ENCODE data around the gene CAPZA1. TPM values are rescaled to one million over a fixed set of nuclear protein-coding genes. Genes with fewer than 3 reads are reported as not detected.
A peak's percentile ranks its signal among the peaks of the same experiment; 100 is the strongest.

The CAPZA1 gene
- total RNA-seq, 2 donors from 2014 or later, result 216 to 228 TPM

- peaks cover 25% of the 10 kb centered on the region for H3K27me3 Mint-ChIP-seq (ENCODE audit: low read depth)
- peaks cover 26% of the 10 kb centered on the region for H3K4me1 Mint-ChIP-seq (ENCODE audit: low read depth)
Measured at GRCh38 chr1:112710586-112710985, 91.0 kb downstream of the CAPZA1 start.

DNA sequence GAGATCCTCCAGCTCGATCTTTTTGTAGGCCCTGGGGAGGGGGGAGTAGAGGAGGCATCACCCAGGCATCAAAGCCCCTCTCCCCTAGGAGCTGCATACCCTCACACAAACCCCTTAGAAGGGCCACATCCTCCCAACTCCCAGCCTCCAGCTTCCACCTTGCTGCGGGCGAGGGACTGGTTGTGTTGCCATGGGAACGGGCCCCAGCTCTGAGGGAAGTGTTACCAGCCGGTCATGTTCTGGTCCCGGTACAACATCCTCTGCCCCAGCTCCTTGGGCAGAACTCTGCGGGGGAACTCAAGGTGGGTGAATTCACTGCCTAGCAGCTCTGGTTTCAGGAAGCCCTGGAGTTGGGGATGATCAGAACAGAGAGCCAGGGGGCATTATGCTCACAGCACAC lies 91.4 kb downstream of the CAPZA1 start:
- peaks cover 26% of the 10 kb centered on the region for H3K4me1 Mint-ChIP-seq (ENCODE audit: low read depth)
- peaks cover 0 to 2% of the 10 kb centered on the region in 2 donors for H3K36me3 Mint-ChIP-seq (ENCODE audit: insufficient read depth in 2 of 2)
- H3K27ac Mint-ChIP-seq, result no peak overlapping the region
- H3K4me3 Mint-ChIP-seq, result no peak overlapping the region
- no peak for DNase-seq
- no peak for ATAC-seq (replicated peaks in 1 of 2)
- H3K9me3 Mint-ChIP-seq, result no peaks in the 10 kb centered on the region
- H3K27me3 Mint-ChIP-seq (ENCODE audit: low read depth), result peaks cover 25% of the 10 kb centered on the region

More at GRCh38 chr1:112710586-112710985, 91.0 kb downstream of the CAPZA1 start:
- Mint-ChIP-seq H3K9me3 (no peaks in the 10 kb centered on the region), H3K4me3 (no peak overlapping the region), H3K27ac (no peak overlapping the region), H3K36me3 (ENCODE audit: insufficient read depth in 2 of 2) (peaks cover 0 to 2% of the 10 kb centered on the region in 2 donors)
- ATAC-seq (replicated peaks in 1 of 2), result no peak
- no peak for DNase-seq

DNA sequence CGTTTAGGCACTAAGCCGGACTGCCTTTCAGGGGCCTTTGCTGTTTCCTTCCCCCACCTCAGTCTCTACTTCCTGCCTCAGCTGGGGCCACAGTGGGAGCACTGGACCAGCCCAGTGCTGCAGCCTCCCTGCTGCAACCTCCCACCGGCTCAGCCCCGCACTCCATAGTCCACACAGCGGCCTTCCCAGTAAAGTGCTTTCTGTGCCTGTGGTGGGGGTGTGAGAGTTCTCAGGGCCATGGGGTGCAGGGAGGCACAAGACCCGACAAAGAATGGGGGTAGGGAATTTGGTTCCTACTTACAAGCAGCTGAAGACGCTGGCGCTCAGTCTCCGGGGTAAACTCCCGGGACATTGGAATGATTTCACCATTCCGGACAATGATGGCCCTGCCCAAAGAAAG lies 92.0 kb downstream of the CAPZA1 start:
- ATAC-seq (replicated peaks in 1 of 2), result no peak
- no peak overlapping the region for H3K4me3 Mint-ChIP-seq

DNA sequence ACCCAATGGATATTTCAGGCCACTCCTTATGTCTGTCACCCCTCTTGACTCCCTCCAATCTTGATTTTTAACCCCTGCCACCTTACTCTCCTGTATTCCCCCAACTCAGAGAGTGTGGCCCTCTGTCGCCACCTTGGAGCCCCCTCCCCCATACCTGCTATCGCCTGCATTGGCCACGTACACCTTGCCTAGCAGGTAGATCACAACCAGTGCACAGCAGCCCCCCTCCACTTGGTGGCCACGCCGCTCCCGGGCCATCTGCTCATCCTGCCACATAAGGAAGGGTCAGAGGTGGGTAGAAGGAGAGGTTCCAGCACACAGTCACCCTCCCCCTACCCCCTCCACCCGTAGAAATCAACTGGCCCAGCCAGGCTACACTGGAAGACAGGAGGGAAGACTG lies 92.6 kb downstream of the CAPZA1 start:
- no peak for ATAC-seq (replicated peaks in 1 of 2)
- Mint-ChIP-seq H3K36me3 (ENCODE audit: insufficient read depth in 2 of 2) (peaks cover 0 to 2% of the 10 kb centered on the region in 2 donors), H3K4me3 (no peak overlapping the region), H3K4me1 (ENCODE audit: low read depth) (peaks cover 35% of the 10 kb centered on the region), H3K27ac (no peak overlapping the region), H3K27me3 (ENCODE audit: low read depth) (peaks cover 33% of the 10 kb centered on the region), H3K9me3 (no peaks in the 10 kb centered on the region)
- no peak for DNase-seq

More for the DNA sequence above, 92.0 kb downstream of the CAPZA1 start:
- H3K27me3 Mint-ChIP-seq (ENCODE audit: low read depth), result peaks cover 28% of the 10 kb centered on the region
- no peak for DNase-seq
- H3K4me1 Mint-ChIP-seq (ENCODE audit: low read depth), result peaks cover 30% of the 10 kb centered on the region
- H3K27ac Mint-ChIP-seq, result no peak overlapping the region
- H3K9me3 Mint-ChIP-seq, result no peaks in the 10 kb centered on the region
- peaks cover 0 to 2% of the 10 kb centered on the region in 2 donors for H3K36me3 Mint-ChIP-seq (ENCODE audit: insufficient read depth in 2 of 2)

DNA sequence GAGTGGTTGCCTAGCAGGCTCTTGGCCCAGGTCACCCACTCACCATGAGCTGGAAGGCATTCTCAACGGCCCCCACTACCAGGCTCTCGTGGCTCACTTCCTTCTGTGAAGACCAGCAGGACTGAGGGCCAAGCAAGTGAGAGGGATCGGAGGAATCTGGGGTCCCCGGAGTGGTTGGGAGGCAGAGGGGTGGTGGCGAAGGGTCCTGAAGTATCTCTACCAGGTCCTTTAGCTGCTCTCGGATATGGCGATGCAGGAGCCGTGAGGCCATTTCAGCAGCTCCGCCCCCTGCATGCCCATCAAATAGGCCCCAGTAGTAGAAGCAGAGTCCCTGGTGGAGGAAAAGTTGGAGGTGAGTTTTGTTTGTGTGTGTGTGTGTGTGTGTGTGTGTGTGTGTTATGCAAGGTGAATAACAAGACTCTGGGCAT lies 93.1 kb downstream of the CAPZA1 start:
- no peak for ATAC-seq (replicated peaks in 1 of 2)
- peaks cover 36% of the 10 kb centered on the region for H3K4me1 Mint-ChIP-seq (ENCODE audit: low read depth)
- no peak overlapping the region for H3K27ac Mint-ChIP-seq
- no peak for DNase-seq
- no peaks in the 10 kb centered on the region for H3K36me3 Mint-ChIP-seq (ENCODE audit: insufficient read depth in 2 of 2)
- H3K9me3 Mint-ChIP-seq, result no peaks in the 10 kb centered on the region
- H3K4me3 Mint-ChIP-seq, result no peak overlapping the region
- peaks cover 34% of the 10 kb centered on the region for H3K27me3 Mint-ChIP-seq (ENCODE audit: low read depth)

DNA sequence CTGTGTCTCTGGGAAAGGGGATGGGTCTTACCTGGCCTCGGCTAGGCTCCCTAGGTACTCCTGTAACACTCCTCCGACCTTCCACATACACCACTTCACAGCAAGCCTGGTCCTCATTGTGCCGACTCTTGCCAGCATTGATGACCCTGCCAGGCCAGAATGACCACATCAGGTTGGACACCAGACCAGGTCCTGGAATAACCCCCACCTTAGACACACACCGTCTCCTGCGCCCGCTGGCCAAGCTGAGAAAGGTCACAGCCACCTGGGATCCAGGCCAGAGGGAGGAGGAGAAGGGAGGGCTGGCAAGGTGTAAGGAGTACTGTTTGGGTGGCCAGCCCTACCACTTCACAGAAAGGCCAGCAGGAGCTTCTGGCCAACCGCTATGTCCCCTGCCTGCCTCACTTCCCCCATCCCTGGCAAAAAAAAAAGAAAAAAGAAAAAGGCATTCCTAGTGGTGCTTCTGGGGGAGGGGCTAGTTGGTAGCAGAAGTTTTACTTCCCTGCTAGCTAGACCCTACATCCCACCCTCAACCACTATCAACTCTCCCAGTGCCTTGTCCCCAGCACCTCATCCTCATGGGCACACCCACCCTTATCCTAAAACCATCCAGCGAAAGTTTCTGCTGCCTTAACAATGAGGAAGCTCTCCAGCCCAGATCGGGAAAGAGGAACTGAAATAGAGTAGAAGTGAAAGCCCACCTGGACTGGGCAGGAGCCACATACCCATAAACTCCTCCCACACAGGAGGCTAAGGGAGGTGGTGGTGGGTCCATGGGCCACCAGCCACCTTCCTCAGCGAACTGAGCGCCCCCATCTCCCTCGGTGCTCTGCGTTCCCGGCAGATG lies 94.1 kb downstream of the CAPZA1 start:
- H3K36me3 Mint-ChIP-seq (ENCODE audit: insufficient read depth in 2 of 2), result no peaks in the 10 kb centered on the region
- no peaks in the 10 kb centered on the region for H3K9me3 Mint-ChIP-seq
- H3K4me1 Mint-ChIP-seq (ENCODE audit: low read depth), result peaks cover 39% of the 10 kb centered on the region
- ATAC-seq (replicated peaks in 1 of 2) (no peak), DNase-seq (no peak)
- peaks cover 32% of the 10 kb centered on the region for H3K27me3 Mint-ChIP-seq (ENCODE audit: low read depth)
- peak overlapping the region; percentile 78 to 90 for H3K4me3 Mint-ChIP-seq
- H3K27ac Mint-ChIP-seq, result no peak overlapping the region

DNA sequence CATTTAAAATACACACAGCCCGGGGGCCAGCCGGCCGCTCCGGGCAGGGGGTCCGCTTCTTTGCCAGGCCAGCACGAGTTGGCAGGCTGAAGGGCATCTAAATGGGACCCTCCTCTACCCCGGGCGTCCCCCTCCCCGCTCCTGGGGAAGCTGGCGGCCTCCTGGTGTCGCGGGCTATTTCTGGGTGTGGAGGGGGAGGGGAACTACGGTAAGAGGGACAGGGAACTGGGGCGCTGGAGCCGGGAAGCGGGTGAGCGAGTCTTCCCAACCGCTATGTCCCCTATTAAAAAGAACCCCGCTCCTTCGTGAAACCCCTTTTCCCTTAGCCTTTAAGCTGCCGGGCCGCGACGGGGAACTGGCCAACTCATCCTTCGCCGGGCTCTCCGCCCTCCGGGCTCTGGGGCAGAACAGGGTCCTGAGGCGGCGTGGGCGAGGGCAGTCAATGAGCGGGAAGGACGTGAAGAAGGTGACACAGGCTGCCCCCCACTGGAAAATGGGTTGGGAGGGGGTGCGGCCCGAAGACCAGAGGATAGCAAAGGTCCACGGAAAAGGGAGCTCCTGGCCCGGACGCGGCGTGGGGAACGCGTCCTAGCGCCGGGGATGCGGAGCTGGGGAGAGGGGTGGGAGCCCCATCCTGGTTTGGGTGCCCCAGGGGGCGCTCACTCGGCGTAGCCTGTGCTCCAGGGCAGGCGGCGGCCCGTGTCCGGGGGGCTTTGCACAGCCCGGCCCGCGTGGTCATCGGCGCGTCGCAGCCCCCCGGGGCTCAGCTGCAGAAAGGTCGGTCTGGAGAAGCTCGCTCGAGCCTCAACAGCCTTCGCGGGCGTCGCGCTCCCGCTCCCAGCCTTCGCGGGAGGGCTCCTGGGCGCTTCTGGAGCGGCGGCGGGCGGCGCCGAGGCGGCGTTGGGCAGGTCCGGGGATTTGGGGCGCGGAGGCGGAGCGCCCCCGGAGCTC lies 95.0 kb downstream of the CAPZA1 start:
- ATAC-seq (replicated peaks in 1 of 2) (peak; percentile 1 to 4), DNase-seq (peak; percentile 36 to 40)
- Mint-ChIP-seq H3K27ac (no peak overlapping the region), H3K4me3 (peak overlapping the region; percentile 78 to 90), H3K36me3 (ENCODE audit: insufficient read depth in 2 of 2) (no peaks in the 10 kb centered on the region), H3K9me3 (no peaks in the 10 kb centered on the region), H3K4me1 (ENCODE audit: low read depth) (peaks cover 37% of the 10 kb centered on the region), H3K27me3 (ENCODE audit: low read depth) (peaks cover 41% of the 10 kb centered on the region)

- peak; percentile 98 to 99 for DNase-seq
- Mint-ChIP-seq H3K27ac (no peak within 1 kb of the TSS), H3K27me3 (ENCODE audit: low read depth) (peaks cover 50% of the 10 kb centered on the region), H3K4me3 (peak within 1 kb of the TSS; percentile 87 to 90), H3K36me3 (ENCODE audit: insufficient read depth in 2 of 2) (no peaks in the 10 kb centered on the region), H3K4me1 (ENCODE audit: low read depth) (peaks cover 28% of the 10 kb centered on the region), H3K9me3 (no peaks in the 10 kb centered on the region)
- ATAC-seq (replicated peaks in 1 of 2), result peak; percentile 87 to 88
Measured at GRCh38 chr1:112715264-112716053, 95.8 kb downstream of the CAPZA1 start, which contains the start of gene PPM1J. PPM1J (minus strand) TSS chr1:112715332; CDS start chr1:112715301, 31 bp downstream.

GRCh38 chr1:112716133-112716720 lies 96.6 kb downstream of the CAPZA1 start:
- Mint-ChIP-seq H3K4me3 (peak overlapping the region; percentile 82 to 87), H3K4me1 (ENCODE audit: low read depth) (peaks cover 27% of the 10 kb centered on the region), H3K36me3 (ENCODE audit: insufficient read depth in 2 of 2) (no peaks in the 10 kb centered on the region), H3K27ac (no peak overlapping the region), H3K9me3 (no peaks in the 10 kb centered on the region), H3K27me3 (ENCODE audit: low read depth) (peaks cover 53% of the 10 kb centered on the region)
- peak; percentile 80 to 84 for DNase-seq
- ATAC-seq (replicated peaks in 1 of 2), result peak; percentile 30 to 47

DNA sequence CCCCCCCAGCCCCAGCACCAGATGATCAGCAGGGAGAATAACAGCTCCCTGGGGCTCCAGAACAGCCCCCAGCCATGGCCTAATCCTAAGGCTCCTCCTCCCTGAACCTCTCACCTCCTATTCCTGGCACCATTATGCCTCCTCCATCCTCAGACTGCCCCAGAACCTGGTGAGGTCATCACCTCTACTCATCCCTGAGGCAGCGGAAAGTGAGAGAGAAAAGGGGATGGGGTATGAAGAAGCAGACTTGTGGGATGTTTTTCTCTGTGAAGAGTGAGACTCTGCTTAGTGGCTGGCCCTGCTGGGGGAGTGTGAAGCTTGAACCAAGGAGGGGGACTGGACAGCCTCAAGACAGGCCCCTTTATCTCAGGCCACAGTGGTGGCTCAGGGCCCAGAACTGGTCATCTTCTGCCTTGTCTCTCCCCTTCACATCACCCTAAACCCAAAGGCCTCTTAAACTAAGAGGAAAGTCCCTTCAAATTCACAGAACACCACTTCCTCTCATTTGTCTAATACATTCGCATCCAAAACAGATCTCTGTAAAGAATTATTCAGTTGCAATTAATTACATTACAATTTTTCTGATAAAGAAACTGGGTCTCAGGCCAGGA lies 97.7 kb downstream of the CAPZA1 start:
- no peaks in the 10 kb centered on the region for H3K9me3 Mint-ChIP-seq
- peaks cover 53% of the 10 kb centered on the region for H3K27me3 Mint-ChIP-seq (ENCODE audit: low read depth)
- H3K27ac Mint-ChIP-seq, result no peak overlapping the region
- no peaks in the 10 kb centered on the region for H3K36me3 Mint-ChIP-seq (ENCODE audit: insufficient read depth in 2 of 2)
- peaks cover 27% of the 10 kb centered on the region for H3K4me1 Mint-ChIP-seq (ENCODE audit: low read depth)
- H3K4me3 Mint-ChIP-seq, result no peak overlapping the region
- DNase-seq (no peak), ATAC-seq (replicated peaks in 1 of 2) (no peak)

- no peaks in the 10 kb centered on the region for H3K9me3 Mint-ChIP-seq
- ATAC-seq (replicated peaks in 1 of 2) (peak; percentile 35 to 43), DNase-seq (peak; percentile 83 to 88)
- peaks cover 46% of the 10 kb centered on the region for H3K27me3 Mint-ChIP-seq (ENCODE audit: low read depth)
- H3K4me1 Mint-ChIP-seq (ENCODE audit: low read depth), result peaks cover 40% of the 10 kb centered on the region
- no peaks in the 10 kb centered on the region for H3K36me3 Mint-ChIP-seq (ENCODE audit: insufficient read depth in 2 of 2)
- peak overlapping the region; percentile 70 to 72 for H3K4me3 Mint-ChIP-seq
- no peak overlapping the region for H3K27ac Mint-ChIP-seq
Measured at GRCh38 chr1:112718691-112719418, 99.2 kb downstream of the CAPZA1 start.

Measured in activated T-cell treated with anti-CD3 and anti-CD28 coated beads, Interleukin-2, amount 50 U/mL, for 72 hours (primary cell).